GM12875 (cell line): ENCODE measurements around the gene FOXJ3.

Source experiments
- H3K4me3 ChIP-seq: one replicate; pipeline ENCODE4 v1.5.1; 2011; ENCODE audit warnings: low read depth, low read length, control low read depth
- TF ChIP-seq, protein P1 (sequence below): IDR thresholded peaks from 2 replicates; pipeline ENCODE4 v1.5.1; 2011; ENCODE audit warnings: low read depth, mild to moderate bottlenecking, control low read depth, inconsistent platforms, low read length, moderate library complexity, borderline replicate concordance; ENCODE audit not compliant: insufficient read depth

FOXJ3 gene

DNA sequence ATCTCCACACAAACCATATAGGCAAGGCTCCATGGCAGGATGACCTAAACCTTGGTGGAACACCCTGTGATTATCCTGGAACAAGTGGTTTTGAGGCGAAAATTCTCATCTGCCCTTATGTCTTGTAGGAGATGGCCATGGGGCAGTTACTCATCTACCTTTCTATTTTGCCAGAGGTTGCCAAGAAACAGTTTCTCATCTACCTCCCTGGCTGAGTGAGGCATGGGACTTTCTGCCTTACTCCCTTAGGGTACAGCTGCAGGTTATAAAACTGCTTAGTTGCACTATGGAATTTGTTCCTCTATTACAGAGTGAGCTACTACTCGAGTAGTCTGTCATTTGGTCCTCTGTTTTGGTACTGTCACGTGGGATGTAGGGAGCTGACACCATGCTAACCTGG lies 139.2 kb downstream of the FOXJ3 start:
- no peak overlapping the region for H3K4me3 ChIP-seq

DNA sequence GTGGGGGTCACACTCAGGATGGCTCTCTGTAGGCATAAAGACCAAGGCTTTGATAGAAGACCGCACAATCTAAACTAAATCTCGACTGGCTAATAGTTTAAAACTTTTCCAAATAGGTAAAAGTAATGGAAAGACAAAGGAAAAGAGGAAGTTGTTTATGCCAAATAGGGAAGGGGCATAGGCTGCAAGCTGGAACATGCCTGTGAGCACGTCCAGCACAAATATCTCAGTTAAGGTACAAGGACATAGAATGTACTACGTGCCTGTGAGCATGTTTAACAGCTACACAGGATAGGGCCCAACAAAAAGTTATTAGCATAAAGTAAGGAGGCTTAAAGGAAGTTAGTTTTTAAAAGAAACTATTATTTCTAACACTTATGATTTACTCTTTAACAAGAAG lies 142.9 kb downstream of the FOXJ3 start:
- no peak overlapping the region for H3K4me3 ChIP-seq
- TF ChIP-seq, protein P1, sequence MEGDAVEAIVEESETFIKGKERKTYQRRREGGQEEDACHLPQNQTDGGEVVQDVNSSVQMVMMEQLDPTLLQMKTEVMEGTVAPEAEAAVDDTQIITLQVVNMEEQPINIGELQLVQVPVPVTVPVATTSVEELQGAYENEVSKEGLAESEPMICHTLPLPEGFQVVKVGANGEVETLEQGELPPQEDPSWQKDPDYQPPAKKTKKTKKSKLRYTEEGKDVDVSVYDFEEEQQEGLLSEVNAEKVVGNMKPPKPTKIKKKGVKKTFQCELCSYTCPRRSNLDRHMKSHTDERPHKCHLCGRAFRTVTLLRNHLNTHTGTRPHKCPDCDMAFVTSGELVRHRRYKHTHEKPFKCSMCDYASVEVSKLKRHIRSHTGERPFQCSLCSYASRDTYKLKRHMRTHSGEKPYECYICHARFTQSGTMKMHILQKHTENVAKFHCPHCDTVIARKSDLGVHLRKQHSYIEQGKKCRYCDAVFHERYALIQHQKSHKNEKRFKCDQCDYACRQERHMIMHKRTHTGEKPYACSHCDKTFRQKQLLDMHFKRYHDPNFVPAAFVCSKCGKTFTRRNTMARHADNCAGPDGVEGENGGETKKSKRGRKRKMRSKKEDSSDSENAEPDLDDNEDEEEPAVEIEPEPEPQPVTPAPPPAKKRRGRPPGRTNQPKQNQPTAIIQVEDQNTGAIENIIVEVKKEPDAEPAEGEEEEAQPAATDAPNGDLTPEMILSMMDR, result no peak

More for the DNA sequence above, 139.2 kb downstream of the FOXJ3 start:
- TF ChIP-seq, protein P1, result no peak

DNA sequence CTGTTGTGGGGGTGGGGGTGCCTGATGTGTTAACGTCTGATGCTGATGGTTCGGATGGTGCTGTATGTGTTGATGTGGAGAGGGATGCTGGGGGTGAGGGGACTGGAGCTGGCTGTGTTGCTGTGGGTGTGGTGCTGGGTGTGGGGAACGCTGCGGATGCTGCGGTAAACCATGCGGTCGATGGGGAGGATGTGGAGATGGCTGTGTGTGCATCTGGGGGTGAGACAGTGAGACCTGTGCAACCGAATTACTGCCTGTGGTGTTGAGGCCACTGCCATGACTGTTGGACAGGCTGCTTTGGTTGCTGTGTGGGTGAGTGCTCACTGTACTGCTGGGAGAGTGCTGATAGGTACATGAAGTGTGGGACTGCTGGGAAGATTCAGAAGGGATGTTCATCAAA lies 143.7 kb downstream of the FOXJ3 start:
- TF ChIP-seq, protein P1, result no peak
- no peak overlapping the region for H3K4me3 ChIP-seq

DNA sequence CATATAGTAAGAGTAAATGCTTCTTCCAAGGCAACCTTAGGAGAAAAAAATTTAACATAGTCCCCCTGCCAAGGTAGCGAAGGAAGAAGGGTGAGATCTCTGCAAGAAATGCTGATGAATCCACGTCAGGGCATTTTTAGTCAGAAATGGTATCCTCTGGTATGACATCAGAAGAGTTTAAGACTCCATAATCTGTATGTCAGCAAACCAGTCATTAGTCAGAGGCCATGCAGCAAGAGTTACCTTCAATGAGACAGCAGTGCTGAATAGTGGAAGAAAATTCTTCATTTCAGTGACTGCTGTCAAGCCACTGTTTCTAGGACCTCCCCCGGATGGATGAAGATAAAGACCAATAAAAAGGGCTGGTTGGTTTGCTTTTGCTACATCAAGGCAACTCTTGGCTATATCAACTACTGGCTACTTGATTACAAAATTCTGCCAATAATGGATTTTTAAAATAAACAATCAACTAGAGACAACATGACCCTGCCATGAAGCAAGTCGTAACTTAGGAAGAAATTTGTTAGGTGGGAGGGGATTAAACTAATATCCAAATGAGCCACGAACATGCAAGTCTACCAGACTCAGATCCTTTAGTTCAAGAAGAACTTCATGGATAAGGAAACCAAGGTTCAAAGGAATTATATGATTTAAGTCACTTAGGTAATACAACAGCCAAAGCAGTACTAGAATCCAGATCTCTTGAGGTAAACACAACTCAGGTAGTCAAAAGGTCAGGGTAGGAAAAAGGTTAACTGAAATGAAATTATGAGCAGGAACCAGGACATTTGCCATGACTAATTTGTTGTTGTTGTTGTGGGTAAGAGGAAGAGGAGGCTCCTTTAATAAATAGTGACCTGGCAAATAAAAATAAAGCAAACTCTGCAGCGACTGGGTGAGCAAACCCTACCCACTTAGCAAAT lies 144.8 kb downstream of the FOXJ3 start:
- H3K4me3 ChIP-seq, result no peak overlapping the region
- TF ChIP-seq, protein P1, result no peak

DNA sequence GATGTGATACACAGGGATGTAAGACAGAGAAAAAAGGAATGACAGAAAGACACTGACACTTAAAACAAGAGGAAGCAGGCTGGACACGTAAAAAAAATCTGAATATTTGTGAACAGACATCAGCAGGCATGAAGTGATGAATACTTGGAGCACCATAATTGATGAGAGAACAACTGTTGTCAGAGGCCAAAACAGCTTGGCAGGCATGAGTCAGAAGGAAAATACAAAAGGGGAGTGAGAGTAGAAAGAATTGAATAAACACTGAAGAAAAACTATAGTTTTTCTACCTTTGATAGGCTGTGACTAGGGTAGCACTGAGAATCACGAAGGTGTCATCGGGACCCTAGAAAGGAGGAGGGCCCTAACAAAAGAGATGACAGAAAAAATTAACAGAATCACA lies 148.9 kb downstream of the FOXJ3 start:
- H3K4me3 ChIP-seq, result no peak overlapping the region
- TF ChIP-seq, protein P1, result no peak

DNA sequence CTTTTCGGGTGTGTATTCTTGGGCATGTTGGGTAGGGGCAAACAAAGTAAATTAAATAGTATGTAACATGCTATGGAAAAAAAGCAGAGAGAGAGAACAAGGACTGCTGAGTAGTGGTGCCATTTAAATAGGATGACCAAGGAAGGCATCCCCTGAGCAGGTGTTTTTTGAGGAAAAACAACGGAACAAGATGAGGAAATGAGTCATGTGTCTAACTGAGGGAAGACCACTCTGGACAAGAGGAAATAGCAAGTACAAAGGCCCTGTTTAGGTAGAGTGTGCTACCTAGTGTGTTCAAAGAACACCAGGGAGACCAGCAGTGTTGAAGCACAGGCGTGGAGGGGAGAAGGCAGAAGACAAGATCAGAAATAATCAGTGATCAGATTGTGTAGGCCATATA lies 150.4 kb downstream of the FOXJ3 start:
- no peak overlapping the region for H3K4me3 ChIP-seq
- TF ChIP-seq, protein P1, result no peak

DNA sequence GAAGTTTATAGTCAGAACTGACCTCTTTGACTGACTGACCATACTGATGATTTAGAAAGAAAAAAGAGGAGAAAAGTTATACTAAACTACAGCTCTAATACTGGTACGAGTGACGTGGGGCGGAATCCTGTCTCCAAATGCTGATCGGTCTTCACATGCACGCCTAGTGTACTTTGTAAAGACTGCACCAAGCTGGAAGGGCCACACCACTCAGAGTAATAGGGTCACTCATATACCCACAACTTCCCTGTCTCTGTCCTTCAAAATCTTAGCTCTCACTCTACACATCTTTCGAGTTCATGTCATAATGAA lies 151.1 kb downstream of the FOXJ3 start:
- H3K4me3 ChIP-seq, result no peak overlapping the region
- TF ChIP-seq, protein P1, result no peak
